CD4-positive, alpha-beta T cell (primary cell): Measurements from ENCODE around the gene ENGASE. TPM values are rescaled to one million over a fixed set of nuclear protein-coding genes. Genes with fewer than 3 reads are reported as not detected.

Experiments used
- ATAC-seq: fragments of 200-7000 bp; cut with Tn5 transposase; one replicate; pipeline ENCODE4 v1.10.0; 2022; ENCODE audit warnings: mild to moderate bottlenecking; ENCODE audit not compliant: poor library complexity
- CTCF ChIA-PET: fragments of 350-600 bp; sonication (Branson Sonifier 250); formaldehyde crosslinking; loops from one replicate; lab custom pipeline; 2021; ENCODE audit warnings: antibody characterized with exemption, inconsistent platforms; lab: Charles Lee
- POLR2A ChIA-PET: fragments of 350-600 bp; sonication (Branson Sonifier 250); formaldehyde crosslinking; loops from one replicate; lab custom pipeline; 2021; ENCODE audit warnings: antibody characterized with exemption, inconsistent platforms; lab: Charles Lee
- DNase-seq, 14 experiments: peaks; one replicate each; pipeline ENCODE4 v3.0.0-alpha.2; 2013 to 2020; ENCODE audit warnings: mixed read lengths in 2 of 14
- H3K27ac ChIP-seq, 2 donors: one replicate each; pipeline versions ENCODE4 v1.5.1 to v1.7.0; 2013; ENCODE audit warnings: low read length in 2 of 2, low read depth in 1 of 2, mild to moderate bottlenecking in 1 of 2
- H3K27me3 ChIP-seq, 2 experiments: 1 replicate in 1 of 2; 2 replicates in 1 of 2; pipeline versions ENCODE4 v1.6.1 to v1.7.0; 2013; ENCODE audit warnings: low read length in 2 of 2, control low read depth in 1 of 2, mild to moderate bottlenecking in 1 of 2, moderate library complexity in 1 of 2; ENCODE audit not compliant: insufficient read depth in 2 of 2, control insufficient read depth in 1 of 2
- H3K36me3 ChIP-seq: one replicate; pipeline ENCODE4 v1.6.1; 2013; ENCODE audit warnings: low read length, control low read depth; ENCODE audit not compliant: insufficient read depth
- H3K4me1 ChIP-seq: one replicate; pipeline ENCODE4 v1.6.1; 2013; ENCODE audit warnings: low read length, control low read depth; ENCODE audit not compliant: insufficient read depth
- H3K4me3 ChIP-seq: one replicate; pipeline ENCODE4 v1.5.1; 2013; ENCODE audit warnings: mild to moderate bottlenecking, low read length, moderate library complexity
- H3K9me3 ChIP-seq, 2 experiments: 1 replicate in 1 of 2; 2 replicates in 1 of 2; pipeline versions ENCODE4 v1.6.1 to v1.7.0; 2013; ENCODE audit warnings: low read length in 2 of 2, mild to moderate bottlenecking in 2 of 2, control low read depth in 1 of 2, moderate library complexity in 1 of 2; ENCODE audit not compliant: control insufficient read depth in 1 of 2, insufficient read depth in 1 of 2
- H3K27ac Mint-ChIP-seq: one replicate; pipeline ENCODE4 v1.8.0; 2020; ENCODE audit warnings: mixed read lengths
- H3K27me3 Mint-ChIP-seq: one replicate; pipeline ENCODE4 v1.8.0; 2021; ENCODE audit warnings: mixed read lengths
- H3K36me3 Mint-ChIP-seq: one replicate; pipeline ENCODE4 v1.8.0; 2021; ENCODE audit warnings: low read depth, mixed read lengths
- H3K4me1 Mint-ChIP-seq: one replicate; pipeline ENCODE4 v1.8.0; 2021; ENCODE audit warnings: low read depth, mixed read lengths
- H3K4me3 Mint-ChIP-seq: one replicate; pipeline ENCODE4 v1.8.0; 2020; ENCODE audit warnings: mild to moderate bottlenecking, mixed read lengths
- H3K9me3 Mint-ChIP-seq: one replicate; pipeline ENCODE4 v1.8.0; 2020; ENCODE audit warnings: mixed read lengths
- intact Hi-C, 2 experiments: fragments of 100-400 bp; cut with DNase I in 1 of 2; cut with micrococcal nuclease in 1 of 2; formaldehyde crosslinking; loops; one replicate each; pipeline versions ENCODE4 v1.15.1 to v1.9.0; 2023 to 2025; cut with DNase I, micrococcal nuclease
- total RNA-seq, 174 experiments: library from RNA in 2 of 174; stranded (reverse) in 2 of 174; gene quantifications; one replicate each; pipeline ENCODE4 v1.2.3 and lab custom pipeline; 2021 to 2026
- TF ChIP-seq, protein P1 (sequence below): fragments of 200-600 bp; IDR thresholded peaks from one replicate; pipeline ENCODE4 v1.8.0; 2022; ENCODE audit warnings: antibody characterized with exemption, mild to moderate bottlenecking

ENGASE gene
- total RNA-seq, 2 experiments from 2014 or later = 49.8 to 50.9 TPM

GRCh38 chr17:79084291-79085153 is 9.9 kb downstream of the ENGASE start:
- intact Hi-C loops = loop anchor here in 1 of 2 experiments (5.0 kb wide), 1 partner anchor 908 kb away; no protein-coding TSS in a partner anchor
- Histone ChIP-seq H3K9me3 (no peaks in the 10 kb centered on the region), H3K27me3 (no peaks in the 10 kb centered on the region), H3K27ac (no peak overlapping the region), H3K4me1 (peaks cover 14% of the 10 kb centered on the region), H3K4me3 (no peak overlapping the region), H3K36me3 (peaks cover 59% of the 10 kb centered on the region)
- Mint-ChIP-seq H3K36me3 (peaks cover 37% of the 10 kb centered on the region), H3K4me3 (no peak overlapping the region), H3K27ac (no peak overlapping the region), H3K4me1 (no peaks in the 10 kb centered on the region), H3K9me3 (no peaks in the 10 kb centered on the region), H3K27me3 (no peaks in the 10 kb centered on the region)
- TF ChIP-seq, protein P1, sequence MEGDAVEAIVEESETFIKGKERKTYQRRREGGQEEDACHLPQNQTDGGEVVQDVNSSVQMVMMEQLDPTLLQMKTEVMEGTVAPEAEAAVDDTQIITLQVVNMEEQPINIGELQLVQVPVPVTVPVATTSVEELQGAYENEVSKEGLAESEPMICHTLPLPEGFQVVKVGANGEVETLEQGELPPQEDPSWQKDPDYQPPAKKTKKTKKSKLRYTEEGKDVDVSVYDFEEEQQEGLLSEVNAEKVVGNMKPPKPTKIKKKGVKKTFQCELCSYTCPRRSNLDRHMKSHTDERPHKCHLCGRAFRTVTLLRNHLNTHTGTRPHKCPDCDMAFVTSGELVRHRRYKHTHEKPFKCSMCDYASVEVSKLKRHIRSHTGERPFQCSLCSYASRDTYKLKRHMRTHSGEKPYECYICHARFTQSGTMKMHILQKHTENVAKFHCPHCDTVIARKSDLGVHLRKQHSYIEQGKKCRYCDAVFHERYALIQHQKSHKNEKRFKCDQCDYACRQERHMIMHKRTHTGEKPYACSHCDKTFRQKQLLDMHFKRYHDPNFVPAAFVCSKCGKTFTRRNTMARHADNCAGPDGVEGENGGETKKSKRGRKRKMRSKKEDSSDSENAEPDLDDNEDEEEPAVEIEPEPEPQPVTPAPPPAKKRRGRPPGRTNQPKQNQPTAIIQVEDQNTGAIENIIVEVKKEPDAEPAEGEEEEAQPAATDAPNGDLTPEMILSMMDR = no peak
- ATAC-seq = no peak
- CTCF ChIA-PET = interaction anchor here (1.0 to 1.6 kb wide), 2 partner anchors 19 to 307 kb away, joined by 4 to 7 read pairs; no protein-coding TSS in a partner anchor
- no peak for DNase-seq
- POLR2A ChIA-PET = no interaction called here

- Histone ChIP-seq H3K4me3 (no peak overlapping the region), H3K27ac (no peak overlapping the region), H3K4me1 (peaks cover 14% of the 10 kb centered on the region), H3K36me3 (peaks cover 50% of the 10 kb centered on the region), H3K9me3 (no peaks in the 10 kb centered on the region), H3K27me3 (no peaks in the 10 kb centered on the region)
- H3K36me3 Mint-ChIP-seq = peaks cover 28% of the 10 kb centered on the region
- CTCF ChIA-PET = interaction anchor here (1.0 to 1.6 kb wide), 2 partner anchors 20 to 306 kb away, joined by 4 to 7 read pairs; no protein-coding TSS in a partner anchor
- intact Hi-C loops = loop anchor here in 1 of 2 experiments (5.0 kb wide), 1 partner anchor 907 kb away; no protein-coding TSS in a partner anchor
- no peak for ATAC-seq
- TF ChIP-seq, protein P1 = no peak
- no peaks in the 10 kb centered on the region for H3K4me1 Mint-ChIP-seq
- POLR2A ChIA-PET = no interaction called here
- no peaks in the 10 kb centered on the region for H3K9me3 Mint-ChIP-seq
- no peak overlapping the region for H3K4me3 Mint-ChIP-seq
- no peaks in the 10 kb centered on the region for H3K27me3 Mint-ChIP-seq
- H3K27ac Mint-ChIP-seq = no peak overlapping the region
- no peak for DNase-seq
These were observed 10.7 kb downstream of the ENGASE start for GRCh38 chr17:79085154-79085920.

- H3K27ac ChIP-seq = no peak overlapping the region
- H3K9me3 Mint-ChIP-seq = no peaks in the 10 kb centered on the region
- no peak for ATAC-seq
- peaks cover 14% of the 10 kb centered on the region for H3K4me1 ChIP-seq
- ChIA-PET POLR2A (no interaction called here), CTCF (no interaction called here)
- H3K36me3 Mint-ChIP-seq = peaks cover 21% of the 10 kb centered on the region
- peaks cover 44% of the 10 kb centered on the region for H3K36me3 ChIP-seq
- no peak overlapping the region for H3K27ac Mint-ChIP-seq
- TF ChIP-seq, protein P1 = no peak
- no peaks in the 10 kb centered on the region for H3K4me1 Mint-ChIP-seq
- H3K27me3 ChIP-seq = no peaks in the 10 kb centered on the region
- no peak overlapping the region for H3K4me3 ChIP-seq
- H3K4me3 Mint-ChIP-seq = no peak overlapping the region
- H3K9me3 ChIP-seq = no peaks in the 10 kb centered on the region
- intact Hi-C loops = loop anchor here (2.0 to 5.0 kb wide), 2 partner anchors 307 to 906 kb away; no protein-coding TSS in a partner anchor
- no peak for DNase-seq
- H3K27me3 Mint-ChIP-seq = no peaks in the 10 kb centered on the region
These were observed 11.4 kb downstream of the ENGASE start for GRCh38 chr17:79085921-79086551.
